Sigmoid colon (tissue), 3 donors: ENCODE data around the gene GLIS1.

Experiments used
- CTCF ChIP-seq, 4 experiments: fragments of 450-650 bp in 3 of 4; fragments of 200-600 bp in 1 of 4; IDR thresholded peaks; one replicate each; pipeline ENCODE4 v1.5.1; 2016 to 2019; ENCODE audit warnings: antibody characterized with exemption in 4 of 4, mild to moderate bottlenecking in 3 of 4, moderate library complexity in 2 of 4
- POLR2A ChIP-seq, 2 donors: fragments of 450-650 bp; IDR thresholded peaks; one replicate each; pipeline ENCODE4 v1.6.1; 2016; ENCODE audit warnings: antibody characterized with exemption in 2 of 2, mild to moderate bottlenecking in 2 of 2, moderate library complexity in 2 of 2

- no peak for TF ChIP-seq POLR2A (IDR thresholded peaks at IDR 0.05)
- TF ChIP-seq CTCF (IDR thresholded peaks at IDR 0.05), result no peak
These were observed 5.5 kb downstream of the GLIS1 start for GRCh38 chr1:53733447-53733931.
